MM.1S (cell line): ENCODE measurements around the gene SNX2.
A peak's percentile ranks its signal among the peaks of the same experiment; 100 is the strongest.

Experiments
- DNase-seq: peaks from one replicate; pipeline ENCODE4 v3.0.0-alpha.2; 2015
- H2AFZ ChIP-seq: fragments of 300-600 bp; sonication (generic); 2 replicates; pipeline ENCODE4 v1.6.0; 2016; ENCODE audit warnings: antibody characterized with exemption, low read length
- H3F3A ChIP-seq: fragments of 300-600 bp; sonication (generic); 2 replicates; pipeline ENCODE4 v1.6.1; 2016; ENCODE audit warnings: mild to moderate bottlenecking, antibody characterized with exemption, low read length, moderate library complexity, mixed read lengths; ENCODE audit not compliant: insufficient read depth
- H3K27ac ChIP-seq: fragments of 300-600 bp; sonication (generic); 2 replicates; pipeline ENCODE4 v1.5.1; 2016; ENCODE audit warnings: mild to moderate bottlenecking, low read length
- H3K27me3 ChIP-seq: fragments of 300-600 bp; sonication (generic); replicated peaks from 2 replicates; pipeline ENCODE4 v1.6.0; 2016; ENCODE audit warnings: low read length; ENCODE audit not compliant: insufficient read depth
- H3K36me3 ChIP-seq: fragments of 300-600 bp; sonication (generic); replicated peaks from 2 replicates; pipeline ENCODE4 v1.6.1; 2016; ENCODE audit warnings: mild to moderate bottlenecking, low read length, mixed read lengths; ENCODE audit not compliant: insufficient read depth
- H3K4me1 ChIP-seq: fragments of 300-600 bp; sonication (generic); 2 replicates; pipeline ENCODE4 v1.6.1; 2016; ENCODE audit warnings: low read length, mixed read lengths
- H3K4me2 ChIP-seq: fragments of 300-600 bp; sonication (generic); 2 replicates; pipeline ENCODE4 v1.6.0; 2016; ENCODE audit warnings: low read depth, low read length
- H3K4me3 ChIP-seq: fragments of 300-600 bp; sonication (generic); 2 replicates; pipeline ENCODE4 v1.5.1; 2016; ENCODE audit warnings: low read length, mixed read lengths
- H3K79me2 ChIP-seq: fragments of 300-600 bp; sonication (generic); 2 replicates; pipeline ENCODE4 v1.6.1; 2016; ENCODE audit warnings: mixed run types, low read length, mixed read lengths
- H3K9ac ChIP-seq: fragments of 300-600 bp; sonication (generic); 2 replicates; pipeline ENCODE4 v1.6.1; 2016; ENCODE audit warnings: low read length, mixed read lengths
- H3K9me2 ChIP-seq: fragments of 300-600 bp; sonication (generic); replicated peaks from 2 replicates; pipeline ENCODE4 v1.6.1; 2016; ENCODE audit warnings: mild to moderate bottlenecking, low read length, mixed read lengths; ENCODE audit not compliant: insufficient read depth
- H3K9me3 ChIP-seq: fragments of 300-600 bp; sonication (generic); replicated peaks from 2 replicates; pipeline ENCODE4 v1.6.1; 2016; ENCODE audit warnings: mild to moderate bottlenecking, low read length, mixed read lengths; ENCODE audit not compliant: insufficient read depth
- H4K20me1 ChIP-seq: fragments of 300-600 bp; sonication (generic); 2 replicates; pipeline ENCODE4 v1.6.1; 2016; ENCODE audit warnings: mild to moderate bottlenecking, low read length, moderate library complexity, mixed read lengths; ENCODE audit not compliant: insufficient read depth
- EZH2 ChIP-seq: fragments of 300-600 bp; sonication (generic); optimal IDR thresholded peaks from 2 replicates; pipeline ENCODE3; 2017; ENCODE audit warnings: low read depth, mild to moderate bottlenecking, antibody characterized with exemption, low read length, mixed read lengths
- EZH2phosphoT487 ChIP-seq: fragments of 300-600 bp; sonication (generic); IDR thresholded peaks from 2 replicates; pipeline ENCODE4 v1.6.1; 2018; ENCODE audit warnings: antibody characterized with exemption, low read length
- TF ChIP-seq, protein P1 (sequence below): fragments of 300-600 bp; sonication (generic); IDR thresholded peaks from 2 replicates; pipeline ENCODE4 v1.5.1; 2016; ENCODE audit warnings: antibody characterized with exemption, low read length, mixed read lengths

SNX2 gene

DNA sequence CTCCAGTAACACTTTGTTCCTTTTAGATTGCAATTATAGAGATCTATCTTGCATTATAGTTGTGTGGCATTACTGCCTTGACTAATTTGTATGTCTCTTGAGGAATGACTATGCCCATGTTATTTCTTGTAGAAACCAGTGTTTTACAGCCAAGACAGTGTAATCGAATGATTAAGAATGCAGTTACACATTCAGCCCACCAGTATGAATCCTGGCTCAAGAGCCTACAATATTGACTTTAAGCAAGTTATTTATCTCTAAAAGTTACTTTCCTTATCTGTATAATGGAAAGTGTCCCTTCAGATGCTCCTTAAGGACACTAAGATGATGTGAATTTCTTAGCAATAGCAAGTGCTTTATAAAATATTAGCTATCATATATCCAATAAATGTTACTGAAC is 60.8 kb downstream of the SNX2 start:
- no peak overlapping the region for H3K27ac ChIP-seq
- H3K36me3 ChIP-seq = no peaks in the 10 kb centered on the region
- H3F3A ChIP-seq = peaks cover 5% of the 10 kb centered on the region; the same call in 1 of the 2 replicates
- H3K4me1 ChIP-seq = peaks cover 9% of the 10 kb centered on the region
- no peak for TF ChIP-seq EZH2
- TF ChIP-seq EZH2phosphoT487 = no peak
- TF ChIP-seq, protein P1, sequence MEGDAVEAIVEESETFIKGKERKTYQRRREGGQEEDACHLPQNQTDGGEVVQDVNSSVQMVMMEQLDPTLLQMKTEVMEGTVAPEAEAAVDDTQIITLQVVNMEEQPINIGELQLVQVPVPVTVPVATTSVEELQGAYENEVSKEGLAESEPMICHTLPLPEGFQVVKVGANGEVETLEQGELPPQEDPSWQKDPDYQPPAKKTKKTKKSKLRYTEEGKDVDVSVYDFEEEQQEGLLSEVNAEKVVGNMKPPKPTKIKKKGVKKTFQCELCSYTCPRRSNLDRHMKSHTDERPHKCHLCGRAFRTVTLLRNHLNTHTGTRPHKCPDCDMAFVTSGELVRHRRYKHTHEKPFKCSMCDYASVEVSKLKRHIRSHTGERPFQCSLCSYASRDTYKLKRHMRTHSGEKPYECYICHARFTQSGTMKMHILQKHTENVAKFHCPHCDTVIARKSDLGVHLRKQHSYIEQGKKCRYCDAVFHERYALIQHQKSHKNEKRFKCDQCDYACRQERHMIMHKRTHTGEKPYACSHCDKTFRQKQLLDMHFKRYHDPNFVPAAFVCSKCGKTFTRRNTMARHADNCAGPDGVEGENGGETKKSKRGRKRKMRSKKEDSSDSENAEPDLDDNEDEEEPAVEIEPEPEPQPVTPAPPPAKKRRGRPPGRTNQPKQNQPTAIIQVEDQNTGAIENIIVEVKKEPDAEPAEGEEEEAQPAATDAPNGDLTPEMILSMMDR = no peak
- no peaks in the 10 kb centered on the region for H4K20me1 ChIP-seq
- H3K79me2 ChIP-seq = no peaks in the 10 kb centered on the region
- no peaks in the 10 kb centered on the region for H3K9me3 ChIP-seq
- H3K9me2 ChIP-seq = no peaks in the 10 kb centered on the region
- no peaks in the 10 kb centered on the region for H3K27me3 ChIP-seq
- H3K4me2 ChIP-seq = no peak overlapping the region
- no peak overlapping the region for H2AFZ ChIP-seq
- H3K4me3 ChIP-seq = no peak overlapping the region
- no peak overlapping the region for H3K9ac ChIP-seq
- DNase-seq = no peak

DNA sequence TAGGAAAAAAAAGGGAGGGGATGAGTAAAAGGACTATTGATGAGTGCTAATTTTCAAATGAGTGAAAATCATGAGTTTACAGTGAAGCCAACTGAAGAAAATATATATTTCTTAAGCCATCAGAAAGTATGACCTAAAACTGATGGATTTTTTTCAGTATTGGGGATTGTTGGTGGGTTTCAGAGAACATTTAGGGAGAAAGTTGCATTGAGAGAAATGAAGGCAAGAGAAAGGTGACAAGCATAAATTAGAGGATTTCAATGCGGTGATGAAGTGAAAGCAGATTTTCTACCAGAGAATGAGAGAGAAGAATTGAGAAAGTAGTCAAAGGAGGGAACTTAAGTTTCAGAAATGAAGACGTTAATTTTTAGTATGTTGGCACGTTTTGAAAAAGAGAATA is 62.1 kb downstream of the SNX2 start:
- Histone ChIP-seq H3K4me3 (no peak overlapping the region), H3K27me3 (no peaks in the 10 kb centered on the region), H3K9me3 (no peaks in the 10 kb centered on the region), H4K20me1 (no peaks in the 10 kb centered on the region), H3K79me2 (no peaks in the 10 kb centered on the region), H2AFZ (no peak overlapping the region), H3F3A (peaks cover 6% of the 10 kb centered on the region; the same call in 1 of the 2 replicates), H3K27ac (no peak overlapping the region), H3K4me2 (no peak overlapping the region), H3K9me2 (no peaks in the 10 kb centered on the region), H3K9ac (no peak overlapping the region), H3K4me1 (peaks cover 11% of the 10 kb centered on the region), H3K36me3 (no peaks in the 10 kb centered on the region)
- no peak for DNase-seq
- no peak for TF ChIP-seq EZH2
- TF ChIP-seq EZH2phosphoT487 = no peak
- TF ChIP-seq, protein P1 = no peak

GRCh38 chr5:122839731-122840130 is 64.9 kb downstream of the SNX2 start:
- Histone ChIP-seq H4K20me1 (no peaks in the 10 kb centered on the region), H3K36me3 (no peaks in the 10 kb centered on the region), H3F3A (peaks cover 13% of the 10 kb centered on the region), H3K9me2 (no peaks in the 10 kb centered on the region), H3K4me1 (peaks cover 19% of the 10 kb centered on the region), H3K9me3 (no peaks in the 10 kb centered on the region), H3K27ac (no peak overlapping the region), H3K27me3 (no peaks in the 10 kb centered on the region), H2AFZ (no peak overlapping the region), H3K4me2 (peak overlapping the region; percentile 47; the same call in 1 of the 2 replicates), H3K79me2 (no peaks in the 10 kb centered on the region), H3K4me3 (no peak overlapping the region), H3K9ac (no peak overlapping the region)
- TF ChIP-seq, protein P1 = no peak
- TF ChIP-seq EZH2 = no peak
- TF ChIP-seq EZH2phosphoT487 = no peak
- no peak for DNase-seq
